Measurements from ENCODE around the gene ENDOV.
A peak's percentile ranks its signal among the peaks of the same experiment; 100 is the strongest.

The ENDOV gene
- 6.3 to 7.3 reads per million in 2 donors for total RNA-seq

DNA sequence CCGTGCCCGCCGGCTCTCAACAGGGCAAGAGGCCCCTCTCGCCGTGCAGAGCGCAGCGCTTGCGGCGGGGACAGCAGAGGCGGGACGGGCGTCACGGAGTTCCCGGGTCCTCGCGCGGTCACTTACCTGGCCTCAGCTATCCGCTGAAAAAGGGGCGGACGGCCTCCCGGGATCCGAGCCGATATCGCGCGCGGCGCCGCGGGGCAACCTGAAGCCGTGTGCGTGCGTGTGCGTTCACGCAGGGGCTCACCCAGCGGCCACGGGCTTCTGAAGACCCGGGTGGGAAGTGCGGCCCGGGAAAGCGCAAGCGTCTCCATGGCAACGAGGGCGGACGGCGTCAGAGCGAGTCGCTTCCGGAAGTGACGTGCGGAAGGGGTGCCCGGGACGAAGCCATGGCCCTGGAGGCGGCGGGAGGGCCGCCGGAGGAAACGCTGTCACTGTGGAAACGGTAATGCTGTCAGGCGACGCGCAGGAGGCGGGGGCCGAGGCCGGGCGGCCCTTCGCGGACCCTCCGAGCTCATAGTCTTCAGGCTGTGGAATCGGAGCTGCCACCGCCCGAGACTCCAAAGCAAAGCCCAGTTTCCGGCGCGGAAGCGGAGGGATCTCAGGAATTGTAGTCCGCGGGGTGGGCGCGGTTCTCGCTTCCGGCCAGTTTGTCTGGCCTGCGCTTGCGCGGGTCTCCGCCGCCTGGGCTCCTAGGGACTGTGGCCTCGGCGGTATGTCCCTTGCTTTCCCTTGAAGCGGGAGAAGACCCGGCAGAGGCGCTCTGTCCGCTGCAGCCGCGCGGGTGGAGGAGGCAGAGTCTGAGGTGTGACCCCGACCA, at the start of gene ENDOV:
Gene ENDOV, plus strand, starts transcription at position 365 of the 823 bp plus-strand sequence. Its CDS starts 28 bp downstream, at position 393.
- peak; percentile 93 for DNase-seq

DNA sequence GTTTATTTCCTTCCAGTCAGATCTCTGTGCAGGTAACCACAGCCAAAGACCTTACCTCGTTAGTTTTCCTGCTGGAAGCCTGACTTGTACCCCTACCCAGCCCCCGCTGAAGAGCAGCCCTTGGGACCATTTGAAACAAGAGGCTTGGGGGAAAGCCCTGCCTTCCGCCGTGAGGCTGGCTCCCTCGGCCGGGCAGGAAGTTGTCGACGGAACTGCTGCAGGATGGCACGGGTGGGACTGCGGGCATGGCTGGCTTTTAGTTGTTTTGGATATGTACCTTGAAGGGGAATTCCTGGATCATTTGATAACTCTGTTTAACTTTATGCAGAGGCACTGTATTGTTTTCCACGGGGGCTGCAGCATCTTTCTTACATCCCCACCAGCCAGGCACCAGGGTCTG, 49.0 kb upstream of the ENDOV start:
- no peak for DNase-seq

- no peak for DNase-seq
Observed at GRCh38 chr17:80367503-80367902, 47.5 kb upstream of the ENDOV start.

GRCh38 chr17:80371196-80371595, 43.8 kb upstream of the ENDOV start:
- no peak for DNase-seq

- DNase-seq = no peak
Observed at GRCh38 chr17:80372456-80372855, 42.5 kb upstream of the ENDOV start.

- no peak for DNase-seq
Observed at GRCh38 chr17:80372922-80373570, 41.9 kb upstream of the ENDOV start.

DNA sequence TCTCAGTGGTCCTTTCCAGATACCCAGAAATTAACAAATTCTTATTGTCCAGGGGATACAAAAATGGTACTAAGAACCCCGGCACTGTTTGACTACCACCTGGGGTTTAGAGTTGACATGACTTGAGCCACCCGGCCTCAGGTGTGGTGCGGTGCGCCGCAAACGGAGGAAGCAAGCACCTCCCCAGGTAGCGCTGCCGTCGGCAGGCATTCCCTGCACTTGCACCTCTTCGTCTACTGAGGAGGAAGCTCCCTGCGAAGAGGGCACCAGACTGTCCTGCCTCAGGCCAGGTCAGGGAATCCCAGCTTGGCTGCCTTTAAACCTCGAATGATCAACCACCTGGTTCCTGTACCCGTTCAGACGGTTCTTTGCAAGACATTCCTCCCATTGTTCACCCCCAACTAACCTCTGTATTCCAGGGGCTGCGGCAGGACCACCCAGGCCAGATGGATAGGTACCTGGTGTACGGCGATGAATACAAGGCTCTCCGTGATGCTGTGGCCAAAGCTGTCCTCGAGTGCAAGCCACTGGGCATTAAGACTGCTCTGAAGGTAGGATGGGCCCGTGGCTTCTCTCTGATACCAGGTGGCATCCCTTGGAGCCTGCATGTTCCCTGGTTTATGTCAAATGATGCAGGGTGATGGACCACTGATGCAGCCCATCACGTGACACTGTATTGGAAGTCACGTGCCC, 40.8 kb upstream of the ENDOV start:
- DNase-seq = no peak

- no peak for DNase-seq
Observed at GRCh38 chr17:80374732-80375585, 40.0 kb upstream of the ENDOV start.

- no peak for DNase-seq
Observed at GRCh38 chr17:80376531-80376930, 38.4 kb upstream of the ENDOV start.

DNA sequence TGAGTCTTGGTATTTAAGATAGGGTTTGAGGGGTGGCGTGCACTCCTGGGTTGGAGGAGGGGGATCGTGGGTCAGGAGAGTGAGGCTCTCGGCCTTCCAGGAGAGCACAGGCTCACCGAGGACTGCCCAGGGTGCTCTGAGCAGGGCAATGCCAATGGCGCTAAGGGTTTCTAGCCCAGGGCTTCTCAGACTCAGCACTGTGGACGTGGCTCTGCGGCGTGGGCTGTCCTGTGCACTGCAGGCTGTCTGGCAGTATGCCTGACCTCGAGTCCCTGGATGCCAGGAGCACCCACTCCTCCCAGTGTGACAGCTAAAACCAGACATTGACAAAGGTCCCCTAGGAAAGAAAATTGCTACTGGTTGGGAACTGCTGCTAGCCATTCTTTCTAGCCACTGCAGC, 37.2 kb upstream of the ENDOV start:
- DNase-seq = no peak

GRCh38 chr17:80379348-80379747, 35.6 kb upstream of the ENDOV start:
- DNase-seq = no peak

DNA sequence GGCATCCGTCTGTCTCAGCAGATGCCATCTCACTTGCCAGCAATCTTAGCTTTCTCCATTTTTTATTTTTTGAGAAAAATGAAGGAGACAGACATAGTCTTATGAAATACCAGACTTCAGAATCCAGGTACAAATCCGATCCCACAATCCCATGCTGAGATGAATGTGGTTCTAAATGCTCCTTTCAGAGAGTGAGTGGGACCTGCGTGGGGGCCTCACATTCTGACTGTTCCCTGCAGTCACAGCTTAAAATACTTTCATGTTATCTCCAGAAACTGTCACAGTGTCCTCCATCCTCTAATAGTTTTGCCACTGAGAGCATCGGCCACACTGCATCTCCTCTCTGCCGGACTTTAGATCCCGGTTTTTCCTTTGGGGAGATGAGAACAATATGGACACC, 34.9 kb upstream of the ENDOV start:
- DNase-seq = no peak

- DNase-seq = no peak
Observed at GRCh38 chr17:80380555-80381002, 34.4 kb upstream of the ENDOV start.

DNA sequence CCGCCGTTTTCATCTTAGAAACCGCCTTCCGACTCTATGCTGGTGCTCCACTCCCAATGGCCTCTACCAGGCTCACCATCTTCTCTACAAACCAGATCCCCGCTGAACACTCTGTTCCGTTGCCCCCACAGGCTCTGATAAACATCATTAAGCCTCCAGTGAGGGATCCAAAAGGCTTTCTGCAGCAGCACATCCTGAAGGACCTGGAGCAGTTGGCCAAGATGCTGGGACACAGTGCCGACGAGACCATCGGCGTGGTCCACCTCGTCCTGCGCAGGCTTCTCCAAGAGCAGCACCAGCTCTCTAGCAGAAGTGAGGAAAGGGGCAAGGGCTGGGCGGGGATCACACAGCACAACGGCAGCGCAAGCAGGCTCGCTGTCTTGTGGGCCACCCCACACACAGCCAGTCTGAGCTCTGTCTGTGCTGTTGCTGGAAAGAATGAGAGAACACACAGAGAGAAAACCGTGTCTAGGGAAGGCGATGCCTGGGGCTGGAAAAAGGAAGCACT, 33.5 kb upstream of the ENDOV start:
- DNase-seq = no peak

DNA sequence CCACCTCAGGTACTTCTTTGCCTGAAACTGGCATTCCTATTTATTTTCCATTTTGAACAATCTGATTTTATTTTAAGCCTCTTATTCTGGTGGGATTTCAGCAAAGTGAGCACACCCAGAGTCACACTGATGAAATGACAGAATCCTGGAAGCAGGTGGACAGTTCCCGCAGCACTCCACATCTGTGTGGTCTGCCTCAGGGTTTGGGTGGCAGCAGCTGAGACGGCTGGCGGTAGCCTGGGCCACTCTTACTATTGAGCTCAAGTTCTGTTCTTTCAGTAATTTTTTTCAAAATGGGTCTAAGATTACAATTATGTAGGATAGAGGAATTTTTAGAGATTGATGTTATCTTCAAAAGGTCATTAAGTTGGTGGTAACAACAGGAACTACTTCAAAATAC, 32.5 kb upstream of the ENDOV start:
- no peak for DNase-seq

GRCh38 chr17:80382956-80383355, 32.0 kb upstream of the ENDOV start:
- DNase-seq = no peak

DNA sequence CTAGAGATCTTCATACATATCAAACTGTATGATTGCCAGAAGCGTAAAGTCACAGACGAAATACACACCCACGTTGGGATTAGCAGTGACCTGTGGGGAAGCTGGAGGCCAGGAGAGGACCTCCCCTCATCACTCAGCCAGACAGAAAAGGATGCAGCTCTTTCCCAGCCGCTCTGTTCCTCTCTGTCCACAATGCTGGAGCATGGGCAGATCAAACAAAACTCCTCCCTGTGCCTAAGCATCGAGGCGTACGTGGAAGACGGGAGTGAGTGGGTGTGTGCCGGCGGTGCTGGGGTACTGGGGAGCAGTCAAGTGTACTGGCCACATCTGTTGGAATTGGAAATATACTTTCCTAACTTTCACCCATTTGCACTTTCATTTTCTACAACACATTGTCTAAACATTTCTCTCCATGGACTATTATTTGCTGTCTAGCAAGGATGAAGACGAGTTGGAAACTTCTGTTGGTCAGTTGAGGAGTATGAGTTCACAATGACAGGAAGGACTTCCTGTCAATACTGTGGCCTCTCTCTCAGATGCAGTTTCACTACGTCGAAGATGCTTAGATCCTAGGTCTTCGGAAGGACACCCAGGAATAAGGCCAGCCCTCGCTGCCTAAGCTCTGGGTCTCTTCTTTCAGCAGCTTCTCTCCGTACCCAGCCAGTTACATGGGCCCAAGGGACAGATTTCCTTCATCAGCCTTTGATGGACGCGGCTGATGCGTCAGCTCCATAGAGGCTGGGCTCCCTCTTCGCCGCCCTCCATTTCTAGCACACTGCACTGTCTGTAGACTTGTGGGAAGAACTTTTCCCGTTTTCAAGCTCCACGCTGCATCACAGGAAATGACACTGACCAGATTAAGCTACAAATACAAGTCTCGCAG, 30.6 kb upstream of the ENDOV start:
- no peak for DNase-seq

DNA sequence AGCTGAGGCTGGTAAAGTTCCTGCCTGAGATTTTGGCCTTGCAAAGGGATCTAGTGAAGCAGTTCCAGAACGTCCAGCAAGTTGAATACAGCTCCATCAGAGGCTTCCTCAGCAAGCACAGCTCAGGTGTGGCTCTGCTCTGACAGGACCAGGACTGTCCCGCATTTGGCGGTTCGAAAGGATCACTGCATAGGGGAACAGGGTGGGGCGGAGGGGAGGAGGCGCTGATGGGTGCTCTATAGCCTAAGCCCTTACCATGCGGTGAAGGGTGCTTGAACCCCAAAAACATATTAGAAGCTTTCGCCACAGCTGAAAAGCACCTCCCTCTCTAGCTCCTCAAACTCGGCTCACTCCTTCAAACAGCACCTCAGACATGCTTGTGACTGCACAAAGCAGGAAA, 29.9 kb upstream of the ENDOV start:
- no peak for DNase-seq

DNA sequence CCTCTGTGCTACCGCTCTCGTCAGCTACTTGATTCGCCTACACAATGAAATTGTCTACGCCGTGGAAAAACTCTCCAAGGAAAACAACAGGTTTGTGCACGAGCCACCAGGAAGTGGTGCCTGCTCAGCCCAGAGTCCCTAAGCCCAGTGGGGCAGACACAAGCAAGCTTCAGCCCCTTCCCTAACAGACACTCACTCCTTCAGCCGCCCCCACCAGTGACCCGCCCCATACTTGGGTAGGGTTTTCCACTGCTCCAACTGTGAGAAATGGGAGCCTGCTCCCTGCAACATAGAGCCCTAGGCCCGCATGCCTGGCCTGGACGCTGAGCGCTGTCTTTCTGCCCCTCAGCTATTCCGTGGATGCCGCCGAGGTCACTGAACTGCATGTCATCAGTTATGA, 28.6 kb upstream of the ENDOV start:
- DNase-seq = no peak

DNA sequence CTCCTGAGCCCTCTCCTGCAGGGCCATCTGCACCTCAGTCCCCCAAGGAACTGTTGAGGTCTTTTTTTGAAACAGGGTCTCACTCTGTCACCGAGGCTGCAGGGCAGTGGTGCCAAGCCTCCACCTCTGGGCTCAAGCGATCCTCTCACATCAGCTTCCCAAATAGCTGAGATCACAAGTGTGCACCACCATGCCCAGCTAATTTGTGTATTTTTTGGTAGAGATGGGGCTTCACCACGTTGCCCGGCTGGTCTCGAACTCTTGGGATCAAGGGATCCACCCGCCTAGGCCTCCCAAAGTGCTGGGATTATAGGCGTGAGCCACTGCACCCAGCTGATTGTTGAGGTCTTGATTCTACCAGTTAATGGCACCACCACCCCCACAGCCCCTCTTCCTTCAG, 27.9 kb upstream of the ENDOV start:
- no peak for DNase-seq

- no peak for DNase-seq
Observed at GRCh38 chr17:80388175-80388574, 26.8 kb upstream of the ENDOV start.

All from T-helper 9 cell (primary cell).